SK-N-SH (cell line): ENCODE measurements around the gene PJA2.
A peak's percentile ranks its signal among the peaks of the same experiment; 100 is the strongest.

Experiments used
- EZH2phosphoT487 ChIP-seq: fragments of 200-600 bp; sonication (generic); IDR thresholded peaks from 2 replicates; pipeline ENCODE4 v1.6.1; 2017; ENCODE audit warnings: low read depth, mixed run types, mild to moderate bottlenecking, antibody characterized with exemption, moderate library complexity, borderline replicate concordance
- GATA2 ChIP-seq: sonication (generic); formaldehyde crosslinking; IDR thresholded peaks from 2 replicates; pipeline ENCODE4 v1.5.0; 2020; ENCODE audit warnings: mild to moderate bottlenecking, missing genetic modification reagents
- NRF1 ChIP-seq: IDR thresholded peaks from 2 replicates; pipeline ENCODE4 v1.6.1; 2012; ENCODE audit warnings: low read depth, mild to moderate bottlenecking, low read length
- POLR2AphosphoS5 ChIP-seq: IDR thresholded peaks from 2 replicates; pipeline ENCODE4 v1.6.1; 2012; ENCODE audit warnings: low read depth, low read length
- RFX5 ChIP-seq: IDR thresholded peaks from 2 replicates; pipeline ENCODE4 v1.6.1; 2012; ENCODE audit warnings: mild to moderate bottlenecking, improper control_type of control experiment, low read length
- SMC3 ChIP-seq: IDR thresholded peaks from 2 replicates; pipeline ENCODE4 v1.6.1; 2012; ENCODE audit warnings: low read depth, low read length, improper control_type of control experiment
- TCF12 ChIP-seq: IDR thresholded peaks from 2 replicates; pipeline ENCODE4 v1.4.0; 2012
- TEAD4 ChIP-seq: IDR thresholded peaks from 2 replicates; pipeline ENCODE4 v1.4.0; 2012; ENCODE audit warnings: mild to moderate bottlenecking, borderline replicate concordance; ENCODE audit not compliant: insufficient read depth
- TF ChIP-seq, protein P1 (sequence below): fragments of 200-600 bp; sonication (generic); IDR thresholded peaks from 2 replicates; pipeline ENCODE4 v1.6.1; 2017; ENCODE audit warnings: antibody characterized with exemption, mild to moderate bottlenecking, moderate library complexity
- TF ChIP-seq, protein P2 (sequence below): fragments of 150-350 bp; IDR thresholded peaks from 2 replicates; pipeline ENCODE4 v1.6.1; 2017; ENCODE audit warnings: antibody characterized with exemption, low read length, low read depth, borderline replicate concordance
- TF ChIP-seq, protein P3 (sequence below): fragments of 150-350 bp; IDR thresholded peaks from 2 replicates; pipeline ENCODE4 v1.6.1; 2016; ENCODE audit warnings: mild to moderate bottlenecking, low read depth, low read length
- TF ChIP-seq, protein P4 (sequence below): IDR thresholded peaks from 2 replicates; pipeline ENCODE4; 2012

DNA sequence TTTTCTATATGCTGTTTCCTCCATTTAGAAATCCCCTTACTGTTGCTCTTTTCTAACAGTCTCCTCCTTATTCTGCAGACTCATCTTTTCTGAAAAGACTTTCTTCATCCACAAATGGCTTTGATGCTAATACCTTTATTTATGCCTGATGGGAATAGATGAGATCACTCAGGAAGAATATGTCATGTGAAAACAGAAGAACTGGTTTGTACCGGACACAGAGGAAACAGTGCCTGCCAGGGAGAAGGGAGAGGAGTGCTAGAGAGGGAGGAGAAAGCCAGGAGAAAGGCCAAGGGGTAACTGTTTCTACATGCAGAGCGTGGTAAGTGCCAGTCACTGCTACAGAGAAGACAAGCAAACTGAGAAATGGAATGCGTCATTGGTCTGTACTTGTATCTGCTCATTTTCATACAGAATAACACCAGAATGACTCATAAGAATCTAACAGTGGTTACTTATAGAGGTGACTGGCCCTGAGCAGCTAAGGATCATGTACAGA is 45.9 kb upstream of the PJA2 start:
- TF ChIP-seq, protein P1, sequence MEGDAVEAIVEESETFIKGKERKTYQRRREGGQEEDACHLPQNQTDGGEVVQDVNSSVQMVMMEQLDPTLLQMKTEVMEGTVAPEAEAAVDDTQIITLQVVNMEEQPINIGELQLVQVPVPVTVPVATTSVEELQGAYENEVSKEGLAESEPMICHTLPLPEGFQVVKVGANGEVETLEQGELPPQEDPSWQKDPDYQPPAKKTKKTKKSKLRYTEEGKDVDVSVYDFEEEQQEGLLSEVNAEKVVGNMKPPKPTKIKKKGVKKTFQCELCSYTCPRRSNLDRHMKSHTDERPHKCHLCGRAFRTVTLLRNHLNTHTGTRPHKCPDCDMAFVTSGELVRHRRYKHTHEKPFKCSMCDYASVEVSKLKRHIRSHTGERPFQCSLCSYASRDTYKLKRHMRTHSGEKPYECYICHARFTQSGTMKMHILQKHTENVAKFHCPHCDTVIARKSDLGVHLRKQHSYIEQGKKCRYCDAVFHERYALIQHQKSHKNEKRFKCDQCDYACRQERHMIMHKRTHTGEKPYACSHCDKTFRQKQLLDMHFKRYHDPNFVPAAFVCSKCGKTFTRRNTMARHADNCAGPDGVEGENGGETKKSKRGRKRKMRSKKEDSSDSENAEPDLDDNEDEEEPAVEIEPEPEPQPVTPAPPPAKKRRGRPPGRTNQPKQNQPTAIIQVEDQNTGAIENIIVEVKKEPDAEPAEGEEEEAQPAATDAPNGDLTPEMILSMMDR: no peak
- TF ChIP-seq SMC3 (no peak), TEAD4 (peak; percentile 81; the same call in 1 of the 2 replicates), RFX5 (no peak), POLR2AphosphoS5 (peak; percentile 75), EZH2phosphoT487 (no peak), NRF1 (no peak), TCF12 (peak; percentile 97), GATA2 (no peak)
- TF ChIP-seq, protein P2, sequence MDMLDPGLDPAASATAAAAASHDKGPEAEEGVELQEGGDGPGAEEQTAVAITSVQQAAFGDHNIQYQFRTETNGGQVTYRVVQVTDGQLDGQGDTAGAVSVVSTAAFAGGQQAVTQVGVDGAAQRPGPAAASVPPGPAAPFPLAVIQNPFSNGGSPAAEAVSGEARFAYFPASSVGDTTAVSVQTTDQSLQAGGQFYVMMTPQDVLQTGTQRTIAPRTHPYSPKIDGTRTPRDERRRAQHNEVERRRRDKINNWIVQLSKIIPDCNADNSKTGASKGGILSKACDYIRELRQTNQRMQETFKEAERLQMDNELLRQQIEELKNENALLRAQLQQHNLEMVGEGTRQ: no peak
- TF ChIP-seq, protein P3, sequence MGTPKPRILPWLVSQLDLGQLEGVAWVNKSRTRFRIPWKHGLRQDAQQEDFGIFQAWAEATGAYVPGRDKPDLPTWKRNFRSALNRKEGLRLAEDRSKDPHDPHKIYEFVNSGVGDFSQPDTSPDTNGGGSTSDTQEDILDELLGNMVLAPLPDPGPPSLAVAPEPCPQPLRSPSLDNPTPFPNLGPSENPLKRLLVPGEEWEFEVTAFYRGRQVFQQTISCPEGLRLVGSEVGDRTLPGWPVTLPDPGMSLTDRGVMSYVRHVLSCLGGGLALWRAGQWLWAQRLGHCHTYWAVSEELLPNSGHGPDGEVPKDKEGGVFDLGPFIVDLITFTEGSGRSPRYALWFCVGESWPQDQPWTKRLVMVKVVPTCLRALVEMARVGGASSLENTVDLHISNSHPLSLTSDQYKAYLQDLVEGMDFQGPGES: no peak
- TF ChIP-seq, protein P4, sequence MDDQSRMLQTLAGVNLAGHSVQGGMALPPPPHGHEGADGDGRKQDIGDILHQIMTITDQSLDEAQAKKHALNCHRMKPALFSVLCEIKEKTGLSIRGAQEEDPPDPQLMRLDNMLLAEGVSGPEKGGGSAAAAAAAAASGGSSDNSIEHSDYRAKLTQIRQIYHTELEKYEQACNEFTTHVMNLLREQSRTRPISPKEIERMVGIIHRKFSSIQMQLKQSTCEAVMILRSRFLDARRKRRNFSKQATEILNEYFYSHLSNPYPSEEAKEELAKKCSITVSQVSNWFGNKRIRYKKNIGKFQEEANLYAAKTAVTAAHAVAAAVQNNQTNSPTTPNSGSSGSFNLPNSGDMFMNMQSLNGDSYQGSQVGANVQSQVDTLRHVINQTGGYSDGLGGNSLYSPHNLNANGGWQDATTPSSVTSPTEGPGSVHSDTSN: peak; percentile 95
